GM21576 (cell line): ENCODE data around the gene TNIP3.
A peak's percentile ranks its signal among the peaks of the same experiment; 100 is the strongest.
"Not testable (repeated sequence)": the region's sequence is repeated elsewhere in the genome, so short reads cannot be mapped to it uniquely, and the experiment has no call there.

Experiments
- ATAC-seq: cut with Tn5 transposase; IDR thresholded peaks from one replicate; pipeline ENCODE4 v1.9.1; 2021; ENCODE audit warnings: mild to moderate bottlenecking, moderate library complexity; ENCODE audit not compliant: unreplicated experiment

TNIP3 gene

GRCh38 chr4:121180558-121180957 is 16.4 kb upstream of the TNIP3 start:
- ATAC-seq, result no peak

- no peak for ATAC-seq
Measured at GRCh38 chr4:121177246-121178137, 13.4 kb upstream of the TNIP3 start.

GRCh38 chr4:121176082-121176934 is 12.2 kb upstream of the TNIP3 start:
- ATAC-seq, result no peak

- ATAC-seq, result not testable (repeated sequence)
Measured at GRCh38 chr4:121171477-121171876, 7.4 kb upstream of the TNIP3 start.

- peak; percentile 95 for ATAC-seq
Measured at GRCh38 chr4:121168446-121169281, 4.5 kb upstream of the TNIP3 start.

- no peak for ATAC-seq
Measured at GRCh38 chr4:121166976-121167375, 2.9 kb upstream of the TNIP3 start.

GRCh38 chr4:121165206-121165605 is 1.1 kb upstream of the TNIP3 start:
- ATAC-seq, result no peak

GRCh38 chr4:121156822-121157769 is 7.0 kb downstream of the TNIP3 start:
- no peak for ATAC-seq

- ATAC-seq, result no peak
Measured at GRCh38 chr4:121155893-121156292, 8.2 kb downstream of the TNIP3 start.

GRCh38 chr4:121154103-121154515 is 10.0 kb downstream of the TNIP3 start:
- ATAC-seq, result no peak

GRCh38 chr4:121151942-121152341 is 12.2 kb downstream of the TNIP3 start:
- no peak for ATAC-seq

GRCh38 chr4:121150486-121150885 is 13.6 kb downstream of the TNIP3 start:
- no peak for ATAC-seq

- ATAC-seq, result no peak
Measured at GRCh38 chr4:121150003-121150402, 14.1 kb downstream of the TNIP3 start.

GRCh38 chr4:121148621-121149020 is 15.5 kb downstream of the TNIP3 start:
- ATAC-seq, result no peak

- ATAC-seq, result no peak
Measured at GRCh38 chr4:121148000-121148399, 16.1 kb downstream of the TNIP3 start.

- no peak for ATAC-seq
Measured at GRCh38 chr4:121146530-121146929, 17.6 kb downstream of the TNIP3 start.

- ATAC-seq, result no peak
Measured at GRCh38 chr4:121145430-121145829, 18.7 kb downstream of the TNIP3 start.

- no peak for ATAC-seq
Measured at GRCh38 chr4:121144021-121144420, 20.1 kb downstream of the TNIP3 start.

GRCh38 chr4:121143131-121143530 is 21.0 kb downstream of the TNIP3 start:
- no peak for ATAC-seq
